ENCODE data around the gene GGT5. TPM values are rescaled to one million over a fixed set of nuclear protein-coding genes. Genes with fewer than 3 reads are reported as not detected.

Gene GGT5
- total RNA-seq, 1 donor from 2014 or later: 1.3 TPM

GRCh38 chr22:24236656-24237055 is 8.2 kb downstream of the GGT5 start:
- no peak overlapping the region for H3K4me3 ChIP-seq (ENCODE audit: low read depth, low read length)
- no peak for DNase-seq (ENCODE audit: low read depth)
- TF ChIP-seq CTCF (conservative IDR thresholded peaks at IDR 0.05; ENCODE audit: low read depth, low read length): no peak

GRCh38 chr22:24235315-24235714 is 9.6 kb downstream of the GGT5 start:
- TF ChIP-seq CTCF (conservative IDR thresholded peaks at IDR 0.05; ENCODE audit: low read depth, low read length): no peak
- no peak for DNase-seq (ENCODE audit: low read depth)
- H3K4me3 ChIP-seq (ENCODE audit: low read depth, low read length): no peak overlapping the region

GRCh38 chr22:24233816-24234215 is 11.1 kb downstream of the GGT5 start:
- no peak overlapping the region for H3K4me3 ChIP-seq (ENCODE audit: low read depth, low read length)
- TF ChIP-seq CTCF (conservative IDR thresholded peaks at IDR 0.05; ENCODE audit: low read depth, low read length): no peak
- DNase-seq (ENCODE audit: low read depth): no peak

GRCh38 chr22:24233235-24233634 is 11.6 kb downstream of the GGT5 start:
- TF ChIP-seq CTCF (conservative IDR thresholded peaks at IDR 0.05; ENCODE audit: low read depth, low read length): no peak

GRCh38 chr22:24232725-24233124 is 12.2 kb downstream of the GGT5 start:
- TF ChIP-seq CTCF (conservative IDR thresholded peaks at IDR 0.05; ENCODE audit: low read depth, low read length): no peak
- H3K4me3 ChIP-seq (ENCODE audit: low read depth, low read length): no peak overlapping the region
- no peak for DNase-seq (ENCODE audit: low read depth)

More at GRCh38 chr22:24233235-24233634, 11.6 kb downstream of the GGT5 start:
- no peak overlapping the region for H3K4me3 ChIP-seq (ENCODE audit: low read depth, low read length)
- no peak for DNase-seq (ENCODE audit: low read depth)

- no peak overlapping the region for H3K4me3 ChIP-seq (ENCODE audit: low read depth, low read length)
- TF ChIP-seq CTCF (conservative IDR thresholded peaks at IDR 0.05; ENCODE audit: low read depth, low read length): no peak
- no peak for DNase-seq (ENCODE audit: low read depth)
Observed at GRCh38 chr22:24232124-24232523, 12.8 kb downstream of the GGT5 start.

GRCh38 chr22:24231706-24232105 is 13.2 kb downstream of the GGT5 start:
- TF ChIP-seq CTCF (conservative IDR thresholded peaks at IDR 0.05; ENCODE audit: low read depth, low read length): no peak
- H3K4me3 ChIP-seq (ENCODE audit: low read depth, low read length): no peak overlapping the region
- DNase-seq (ENCODE audit: low read depth): no peak
